Measurements from ENCODE around the gene SULT1A3.
"Not testable (repeated sequence)": the region's sequence is repeated elsewhere in the genome, so short reads cannot be mapped to it uniquely, and the experiment has no call there.

The SULT1A3 gene

DNA sequence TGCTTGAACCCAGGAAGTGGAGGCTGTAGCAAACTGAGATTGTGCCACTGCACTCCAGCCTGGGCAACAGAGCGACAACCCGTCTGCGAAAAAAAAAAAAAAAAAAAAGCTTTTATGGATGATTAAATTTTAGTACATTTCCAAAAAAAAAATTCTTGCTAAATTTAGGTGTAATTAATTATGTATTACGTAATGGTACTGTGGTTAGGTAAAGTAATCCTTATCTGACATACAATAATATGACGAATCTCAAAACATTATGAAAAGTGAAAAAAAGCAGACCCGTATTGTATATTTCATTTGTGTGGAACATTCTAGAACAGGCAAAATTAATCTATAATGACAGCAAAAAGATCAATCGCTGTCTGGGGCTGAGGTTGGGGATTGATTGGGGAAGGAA, 26.0 kb upstream of the SULT1A3 start:
- no peak overlapping the region for H3K4me3 ChIP-seq (ENCODE audit: low read depth, low read length)
- TF ChIP-seq, protein P1, sequence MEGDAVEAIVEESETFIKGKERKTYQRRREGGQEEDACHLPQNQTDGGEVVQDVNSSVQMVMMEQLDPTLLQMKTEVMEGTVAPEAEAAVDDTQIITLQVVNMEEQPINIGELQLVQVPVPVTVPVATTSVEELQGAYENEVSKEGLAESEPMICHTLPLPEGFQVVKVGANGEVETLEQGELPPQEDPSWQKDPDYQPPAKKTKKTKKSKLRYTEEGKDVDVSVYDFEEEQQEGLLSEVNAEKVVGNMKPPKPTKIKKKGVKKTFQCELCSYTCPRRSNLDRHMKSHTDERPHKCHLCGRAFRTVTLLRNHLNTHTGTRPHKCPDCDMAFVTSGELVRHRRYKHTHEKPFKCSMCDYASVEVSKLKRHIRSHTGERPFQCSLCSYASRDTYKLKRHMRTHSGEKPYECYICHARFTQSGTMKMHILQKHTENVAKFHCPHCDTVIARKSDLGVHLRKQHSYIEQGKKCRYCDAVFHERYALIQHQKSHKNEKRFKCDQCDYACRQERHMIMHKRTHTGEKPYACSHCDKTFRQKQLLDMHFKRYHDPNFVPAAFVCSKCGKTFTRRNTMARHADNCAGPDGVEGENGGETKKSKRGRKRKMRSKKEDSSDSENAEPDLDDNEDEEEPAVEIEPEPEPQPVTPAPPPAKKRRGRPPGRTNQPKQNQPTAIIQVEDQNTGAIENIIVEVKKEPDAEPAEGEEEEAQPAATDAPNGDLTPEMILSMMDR (IDR thresholded peaks at IDR 0.05; ENCODE audit: low read depth, low read length): no peak

DNA sequence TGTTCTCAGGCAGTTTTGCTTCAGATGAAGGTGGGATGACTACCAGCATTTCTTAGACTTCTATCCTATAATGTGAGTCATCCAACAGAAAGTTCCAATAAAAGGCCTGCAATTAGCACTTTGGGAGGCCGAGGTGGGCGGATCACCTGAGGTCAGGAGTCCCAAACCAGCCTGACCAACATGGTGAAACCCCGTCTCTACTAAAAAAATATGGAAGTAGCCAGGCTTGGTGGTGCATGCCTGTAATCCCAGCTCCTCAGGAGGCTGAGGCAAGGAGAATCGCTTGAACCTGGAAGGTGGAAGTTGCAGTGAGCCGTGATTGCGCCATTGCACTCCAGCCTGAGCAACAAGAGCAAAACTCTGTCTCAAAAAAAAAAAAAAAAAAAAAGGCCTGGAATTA, 22.2 kb upstream of the SULT1A3 start:
- not testable (repeated sequence) for H3K4me3 ChIP-seq (ENCODE audit: low read depth, low read length)

DNA sequence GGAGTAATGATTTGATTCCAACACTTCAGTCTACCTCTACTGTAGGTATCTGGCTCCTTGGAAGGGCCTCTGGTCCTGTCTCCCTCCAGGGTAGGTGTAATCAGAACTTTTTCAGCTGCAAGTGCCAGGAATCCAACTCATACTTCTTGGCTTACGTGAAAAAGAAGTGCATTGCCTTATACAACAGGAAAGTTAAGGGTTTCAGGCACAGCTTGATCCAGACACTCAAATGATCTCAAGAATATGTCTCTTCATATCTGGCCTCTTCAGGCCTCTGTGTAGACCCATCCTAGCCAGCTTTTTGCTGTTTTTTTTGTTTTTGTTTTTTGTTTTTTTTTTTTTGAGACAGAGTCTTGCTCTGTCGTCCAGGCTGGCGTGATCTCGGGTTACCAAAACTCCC, 19.9 kb upstream of the SULT1A3 start:
- H3K4me3 ChIP-seq (ENCODE audit: low read depth, low read length): no peak overlapping the region
- TF ChIP-seq, protein P1 (IDR thresholded peaks at IDR 0.05; ENCODE audit: low read depth, low read length): no peak

DNA sequence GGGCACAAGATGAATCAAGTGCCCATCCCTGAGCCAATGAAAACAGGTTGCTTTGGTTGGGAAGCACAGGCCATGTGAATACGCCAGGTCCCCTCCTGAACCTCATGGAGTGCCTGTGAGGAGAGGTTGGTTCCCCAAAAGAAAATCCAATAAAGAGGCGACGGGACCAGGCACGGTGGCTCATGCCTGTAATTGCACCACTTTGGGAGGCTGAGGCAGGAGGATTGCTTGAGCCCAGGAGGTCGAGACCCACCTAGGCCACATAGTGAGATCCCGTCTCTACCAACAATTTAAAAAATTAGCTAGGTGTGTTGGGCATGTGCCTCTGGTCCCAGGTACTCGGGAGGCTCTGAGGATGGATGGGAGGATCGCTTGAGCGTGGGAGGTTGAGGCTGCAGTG, 19.1 kb upstream of the SULT1A3 start:
- TF ChIP-seq, protein P1 (IDR thresholded peaks at IDR 0.05; ENCODE audit: low read depth, low read length): no peak
- no peak overlapping the region for H3K4me3 ChIP-seq (ENCODE audit: low read depth, low read length)

DNA sequence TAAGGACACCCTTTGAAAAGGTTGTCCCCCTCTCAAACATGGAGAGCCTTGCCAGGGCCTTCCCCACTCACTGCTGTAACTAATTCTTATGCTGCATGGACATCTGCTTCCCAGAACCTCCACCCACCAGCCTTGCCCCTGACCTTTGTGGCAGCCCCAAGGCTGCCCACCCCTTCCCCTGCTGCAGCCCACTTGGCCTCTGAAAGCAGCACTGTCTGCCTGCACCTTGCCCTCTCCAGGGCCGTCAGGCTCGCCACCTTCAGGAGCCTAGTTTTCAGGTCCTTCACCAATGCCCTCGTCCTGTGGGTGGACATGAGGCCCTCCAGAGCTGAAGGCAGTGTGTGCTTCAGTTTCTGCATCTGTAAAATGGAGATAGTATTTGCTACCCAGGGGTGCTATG, 18.3 kb upstream of the SULT1A3 start:
- TF ChIP-seq, protein P1 (IDR thresholded peaks at IDR 0.05; ENCODE audit: low read depth, low read length): no peak

DNA sequence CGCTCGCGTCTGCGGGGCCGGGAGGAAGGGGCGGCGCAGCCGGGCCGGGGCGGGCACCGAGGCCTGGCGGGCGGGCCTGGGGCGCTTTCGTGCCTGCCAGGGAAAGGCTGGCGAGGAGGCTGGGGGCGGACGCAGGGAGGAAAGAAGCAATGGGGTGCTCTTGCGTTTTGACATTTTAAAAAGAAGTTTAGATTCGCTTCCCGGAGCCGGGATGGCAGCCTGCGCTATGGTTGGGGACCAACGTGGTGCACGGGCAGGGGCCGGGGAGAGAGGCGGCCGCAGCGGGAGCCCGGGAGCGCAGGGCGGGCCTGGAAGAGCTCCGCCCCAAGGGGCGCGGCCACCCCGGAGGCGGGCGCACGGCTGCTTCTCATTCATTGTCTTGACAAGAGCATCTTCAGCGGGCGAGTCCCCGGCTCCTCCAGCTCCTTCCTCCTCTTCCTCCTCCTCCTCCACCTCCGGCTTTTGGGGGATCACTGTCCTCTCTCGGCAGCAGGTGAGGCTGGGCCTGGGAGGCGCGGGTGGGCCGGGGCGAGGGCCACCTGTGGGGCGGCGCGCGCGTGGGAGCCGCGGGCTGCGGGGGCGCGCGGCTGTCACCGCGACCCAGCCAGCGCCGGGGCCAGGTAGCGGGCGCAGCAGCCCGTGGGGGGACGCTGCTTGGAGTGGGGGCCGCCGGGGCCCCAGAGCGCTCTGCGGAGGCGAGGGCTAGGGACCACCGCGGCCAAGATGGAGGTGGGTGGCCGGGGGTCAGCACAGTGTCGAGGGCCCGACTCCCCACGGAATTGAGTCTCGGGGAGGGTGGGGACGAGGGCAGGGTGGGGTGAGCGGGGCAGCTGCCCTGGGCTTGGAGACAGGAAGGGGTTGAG, 15.6 kb upstream of the SULT1A3 start, which contains the start of gene CORO1A:
TSS of gene CORO1A (plus strand) at position 370 of the 863 bp plus-strand sequence. CDS start 1,608 bp downstream, outside the sequence.
- H3K4me3 ChIP-seq (ENCODE audit: low read depth, low read length): peak within 1 kb of the TSS; percentile 58

More for the DNA sequence above, 18.3 kb upstream of the SULT1A3 start:
- H3K4me3 ChIP-seq (ENCODE audit: low read depth, low read length): no peak overlapping the region

DNA sequence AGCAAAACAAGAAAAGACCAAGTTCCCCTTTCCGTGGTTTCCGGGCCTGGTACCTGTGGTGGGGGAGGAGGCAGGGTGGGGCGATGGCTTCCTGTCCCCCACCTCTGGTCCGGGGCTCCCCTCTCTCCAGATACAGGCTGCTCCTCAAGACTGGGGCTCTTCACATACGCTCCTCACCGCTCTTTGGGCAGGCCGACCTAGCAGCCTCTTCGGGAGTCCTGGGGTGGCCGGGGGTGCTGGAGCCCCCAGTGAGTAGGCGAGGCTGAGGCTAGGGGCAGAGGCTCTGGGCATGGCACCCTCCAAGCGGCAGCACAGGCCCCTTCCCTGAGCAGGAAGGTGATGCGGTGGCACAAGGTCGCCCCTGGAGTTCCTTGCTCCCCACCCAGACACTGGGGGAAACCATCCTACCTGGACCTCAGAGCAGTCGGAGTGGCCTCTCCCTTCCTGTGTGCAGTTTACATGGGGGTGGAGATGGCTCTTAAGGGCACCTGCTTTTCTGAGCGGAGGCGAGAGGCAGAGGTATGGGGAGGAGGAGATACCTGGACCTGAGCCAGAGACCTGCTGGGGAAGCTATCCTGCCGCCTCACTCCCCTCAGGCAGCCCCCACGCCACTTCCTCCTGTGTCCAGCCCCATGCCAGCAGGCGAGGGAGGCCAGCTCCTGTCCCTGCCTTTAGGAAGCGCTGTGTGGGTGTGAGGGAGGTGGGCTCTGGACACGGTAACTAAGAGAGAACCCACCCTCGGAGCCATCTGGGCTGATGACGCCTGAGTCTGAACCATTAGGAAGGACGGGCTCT, 14.8 kb upstream of the SULT1A3 start:
- H3K4me3 ChIP-seq (ENCODE audit: low read depth, low read length): peak overlapping the region; percentile 58
- TF ChIP-seq, protein P1 (IDR thresholded peaks at IDR 0.05; ENCODE audit: low read depth, low read length): no peak

More for the DNA sequence above, 15.6 kb upstream of the SULT1A3 start, which contains the start of gene CORO1A:
- TF ChIP-seq, protein P1 (IDR thresholded peaks at IDR 0.05; ENCODE audit: low read depth, low read length): no peak

All from WI38 (cell line).